Activated CD4-positive, alpha-beta T cell treated with anti-CD3 and anti-CD28 coated beads, Interleukin-2, amount 50 U/mL, for 1 hour (primary cell): ENCODE data around the gene MBL2.

Experiments
- DNase-seq: peaks from one replicate; pipeline ENCODE4 v3.0.0-alpha.2; 2020

Gene MBL2

DNA sequence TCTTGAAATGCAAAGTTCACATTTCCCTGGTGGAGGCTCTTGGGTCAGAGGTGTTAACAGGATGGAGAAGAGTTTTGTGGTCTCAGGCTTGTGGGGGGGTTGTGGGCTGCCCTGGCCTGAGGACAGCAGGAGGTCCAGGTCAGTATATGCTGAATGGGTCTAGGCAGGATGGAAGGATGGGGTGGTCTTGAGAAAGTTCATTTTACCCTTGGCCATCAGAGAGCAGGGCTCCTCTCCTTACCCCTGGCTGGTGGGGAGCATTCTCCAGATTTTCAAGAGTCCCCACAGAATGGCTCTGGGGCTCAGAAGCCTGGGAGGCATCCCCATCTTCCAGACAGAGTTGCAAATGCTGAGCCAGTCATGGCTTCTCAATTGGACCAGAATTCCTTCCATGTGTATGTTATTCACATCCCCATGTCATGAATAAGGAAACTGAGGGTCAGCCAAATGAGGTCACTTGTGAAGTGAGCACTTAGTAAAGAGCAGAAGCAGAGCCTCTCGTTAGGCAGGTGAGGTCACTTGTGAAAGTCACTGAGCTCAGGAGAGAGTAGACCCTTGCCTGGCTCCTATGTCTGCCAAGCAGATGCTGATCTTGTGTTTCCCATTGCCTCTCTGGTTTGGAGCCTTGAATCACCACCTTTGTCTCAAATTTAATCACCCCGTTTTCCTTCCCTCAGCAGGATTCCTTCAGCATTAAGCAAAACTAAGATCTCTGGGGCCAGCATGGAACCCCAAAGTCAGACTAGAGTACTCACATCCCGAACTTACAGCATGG, 33.0 kb downstream of the MBL2 start:
- no peak for DNase-seq

DNA sequence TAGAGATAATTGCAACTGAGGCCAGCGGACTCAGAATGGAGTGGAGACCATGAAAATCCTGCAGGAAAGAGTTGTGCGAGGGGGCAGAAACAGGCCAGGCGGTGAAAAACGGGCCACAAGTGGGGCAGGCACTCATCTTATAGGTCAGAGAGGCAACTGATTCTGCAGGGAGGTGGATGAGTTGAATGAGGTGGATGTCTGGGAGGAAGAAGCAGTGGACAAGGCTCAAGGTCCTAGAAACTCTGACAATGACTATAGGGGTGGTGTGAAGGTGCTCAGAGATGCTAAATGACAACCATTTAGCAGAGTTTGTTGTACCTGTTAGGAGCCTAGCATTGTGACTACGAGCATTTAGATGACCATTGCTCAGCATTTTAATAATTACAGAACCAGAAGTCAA, 33.6 kb downstream of the MBL2 start:
- DNase-seq = no peak

DNA sequence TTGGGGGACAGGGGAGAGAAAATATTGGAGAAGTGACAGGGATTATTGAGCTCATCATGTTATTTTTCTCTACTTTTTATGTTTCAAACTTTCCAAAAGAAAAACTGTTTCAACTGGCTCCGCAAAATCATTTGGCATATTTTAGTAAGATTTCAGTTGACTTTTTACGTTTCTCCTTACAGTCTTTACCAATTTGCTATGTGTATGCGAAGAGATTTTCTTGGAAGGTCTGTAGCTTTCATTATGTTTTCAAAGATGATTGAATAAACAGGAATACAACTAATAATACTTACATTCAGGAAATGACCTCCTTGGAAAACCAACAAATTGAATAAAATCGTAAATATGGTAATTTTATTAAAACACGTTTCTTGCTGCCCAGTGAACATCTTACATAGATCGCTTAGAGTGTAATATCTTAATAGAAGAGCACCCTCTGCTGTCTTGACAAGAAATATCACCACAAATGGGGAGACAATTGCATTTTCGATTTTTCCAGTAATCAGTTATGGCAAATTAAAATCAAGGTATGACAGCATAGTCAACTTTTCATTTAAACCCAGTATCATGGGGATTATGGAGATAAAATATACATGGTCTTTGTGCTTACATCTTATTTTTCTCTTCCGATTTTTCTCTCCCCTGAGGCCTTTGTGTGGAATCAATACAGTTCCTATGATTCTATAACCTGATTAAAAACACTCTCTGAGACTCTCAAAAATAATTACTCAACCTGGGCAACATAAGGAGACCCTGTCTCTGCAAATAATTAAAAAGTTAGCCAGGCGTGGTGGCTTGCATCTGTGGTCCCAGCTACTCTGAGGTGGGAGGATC, 43.1 kb downstream of the MBL2 start:
- DNase-seq = no peak

DNA sequence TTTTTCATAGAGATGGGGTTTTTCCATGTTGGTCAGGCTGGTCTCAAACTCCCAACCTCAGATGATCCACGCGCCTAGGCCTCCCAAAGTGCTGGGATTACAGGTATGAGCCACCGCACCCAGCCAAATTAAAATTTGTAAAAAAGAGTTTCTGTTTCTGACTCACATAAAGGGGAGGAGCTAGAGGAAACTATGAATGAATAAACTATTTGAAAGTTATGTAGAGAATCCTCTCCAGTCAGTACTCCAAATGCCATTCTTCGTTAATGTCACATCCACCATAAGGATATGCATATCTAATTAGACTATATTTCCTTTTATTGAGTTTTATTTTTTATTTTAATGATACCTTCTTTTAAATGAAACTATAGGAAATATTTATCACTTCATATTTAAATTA, 52.6 kb downstream of the MBL2 start:
- no peak for DNase-seq
